DOHH2 (cell line): Measurements from ENCODE around the gene KRT9.

Source experiments
- EZH2phosphoT487 ChIP-seq: fragments of 200-600 bp; sonication (generic); IDR thresholded peaks from 2 replicates; pipeline ENCODE4 v1.6.1; 2017; ENCODE audit warnings: borderline replicate concordance, mild to moderate bottlenecking, antibody characterized with exemption, low read length, moderate library complexity, mixed read lengths
- TF ChIP-seq, protein P1 (sequence below): fragments of 200-600 bp; sonication (generic); IDR thresholded peaks from one replicate; pipeline ENCODE4 v1.5.1; 2014; ENCODE audit warnings: antibody characterized with exemption, mild to moderate bottlenecking, low read depth, low read length; ENCODE audit not compliant: poor library complexity, severe bottlenecking

DNA sequence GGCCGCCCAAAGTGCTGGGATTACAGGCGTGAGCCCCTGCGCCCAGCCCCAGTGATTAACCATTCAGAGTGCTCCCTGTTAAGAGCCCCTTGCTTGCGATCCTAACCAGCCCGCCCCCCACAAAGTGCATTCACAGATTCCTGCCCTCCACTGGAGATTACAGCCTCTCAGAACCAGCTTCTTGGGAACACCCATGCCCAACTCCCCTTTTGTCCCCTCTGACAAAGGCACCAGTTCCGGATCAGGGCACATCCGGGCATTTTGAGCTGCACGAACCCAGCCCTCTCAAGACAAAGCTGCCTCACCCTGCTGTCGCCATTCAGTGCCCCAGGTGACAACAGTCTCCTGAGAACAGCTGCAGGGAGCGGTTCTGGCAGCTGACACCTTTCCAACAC is 42.9 kb downstream of the KRT9 start:
- TF ChIP-seq, protein P1, sequence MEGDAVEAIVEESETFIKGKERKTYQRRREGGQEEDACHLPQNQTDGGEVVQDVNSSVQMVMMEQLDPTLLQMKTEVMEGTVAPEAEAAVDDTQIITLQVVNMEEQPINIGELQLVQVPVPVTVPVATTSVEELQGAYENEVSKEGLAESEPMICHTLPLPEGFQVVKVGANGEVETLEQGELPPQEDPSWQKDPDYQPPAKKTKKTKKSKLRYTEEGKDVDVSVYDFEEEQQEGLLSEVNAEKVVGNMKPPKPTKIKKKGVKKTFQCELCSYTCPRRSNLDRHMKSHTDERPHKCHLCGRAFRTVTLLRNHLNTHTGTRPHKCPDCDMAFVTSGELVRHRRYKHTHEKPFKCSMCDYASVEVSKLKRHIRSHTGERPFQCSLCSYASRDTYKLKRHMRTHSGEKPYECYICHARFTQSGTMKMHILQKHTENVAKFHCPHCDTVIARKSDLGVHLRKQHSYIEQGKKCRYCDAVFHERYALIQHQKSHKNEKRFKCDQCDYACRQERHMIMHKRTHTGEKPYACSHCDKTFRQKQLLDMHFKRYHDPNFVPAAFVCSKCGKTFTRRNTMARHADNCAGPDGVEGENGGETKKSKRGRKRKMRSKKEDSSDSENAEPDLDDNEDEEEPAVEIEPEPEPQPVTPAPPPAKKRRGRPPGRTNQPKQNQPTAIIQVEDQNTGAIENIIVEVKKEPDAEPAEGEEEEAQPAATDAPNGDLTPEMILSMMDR: no peak
- no peak for TF ChIP-seq EZH2phosphoT487
